ENCODE results near the gene MAGEB2.

The MAGEB2 gene

DNA sequence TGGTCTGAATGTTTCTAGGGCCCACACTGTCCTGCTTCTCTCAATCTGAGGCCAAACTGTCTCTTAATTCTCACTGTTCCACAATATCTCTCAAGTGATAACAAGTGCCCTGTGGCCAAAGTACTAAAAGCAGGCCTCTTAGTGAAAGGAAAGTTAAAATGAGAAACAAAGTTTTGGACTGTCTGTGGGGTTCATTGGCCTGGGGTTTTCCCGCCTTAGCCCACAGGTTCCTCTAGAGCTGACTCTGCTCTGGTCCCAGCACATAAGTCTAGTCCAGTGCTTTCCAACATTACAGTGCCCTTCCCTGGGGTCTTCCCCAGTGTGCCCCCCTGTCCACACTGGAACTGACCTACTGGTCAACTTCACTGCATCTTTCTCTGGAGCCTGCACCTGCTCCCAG lies 37.9 kb downstream of the MAGEB2 start:
- TF ChIP-seq, protein P1, sequence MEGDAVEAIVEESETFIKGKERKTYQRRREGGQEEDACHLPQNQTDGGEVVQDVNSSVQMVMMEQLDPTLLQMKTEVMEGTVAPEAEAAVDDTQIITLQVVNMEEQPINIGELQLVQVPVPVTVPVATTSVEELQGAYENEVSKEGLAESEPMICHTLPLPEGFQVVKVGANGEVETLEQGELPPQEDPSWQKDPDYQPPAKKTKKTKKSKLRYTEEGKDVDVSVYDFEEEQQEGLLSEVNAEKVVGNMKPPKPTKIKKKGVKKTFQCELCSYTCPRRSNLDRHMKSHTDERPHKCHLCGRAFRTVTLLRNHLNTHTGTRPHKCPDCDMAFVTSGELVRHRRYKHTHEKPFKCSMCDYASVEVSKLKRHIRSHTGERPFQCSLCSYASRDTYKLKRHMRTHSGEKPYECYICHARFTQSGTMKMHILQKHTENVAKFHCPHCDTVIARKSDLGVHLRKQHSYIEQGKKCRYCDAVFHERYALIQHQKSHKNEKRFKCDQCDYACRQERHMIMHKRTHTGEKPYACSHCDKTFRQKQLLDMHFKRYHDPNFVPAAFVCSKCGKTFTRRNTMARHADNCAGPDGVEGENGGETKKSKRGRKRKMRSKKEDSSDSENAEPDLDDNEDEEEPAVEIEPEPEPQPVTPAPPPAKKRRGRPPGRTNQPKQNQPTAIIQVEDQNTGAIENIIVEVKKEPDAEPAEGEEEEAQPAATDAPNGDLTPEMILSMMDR (IDR thresholded peaks at IDR 0.05; ENCODE audit: low read depth, low read length), result no peak
- no peak for TF ChIP-seq EZH2phosphoT487 (IDR thresholded peaks at IDR 0.05; ENCODE audit: low read depth)
- Histone ChIP-seq H2AFZ (ENCODE audit: low read depth, low read length) (no peak overlapping the region), H3K4me2 (ENCODE audit: low read length) (peak overlapping the region; percentile 66), H3K4me3 (ENCODE audit: low read length) (no peak overlapping the region), H3K27me3 (ENCODE audit: low read depth, low read length) (no peaks in the 10 kb centered on the region), H3K9me3 (ENCODE audit: insufficient read depth, low read length) (no peaks in the 10 kb centered on the region), H3K27ac (ENCODE audit: low read length) (peak overlapping the region; percentile 73), H3K79me2 (ENCODE audit: low read length) (no peaks in the 10 kb centered on the region), H3K4me1 (ENCODE audit: low read length) (peaks cover 58% of the 10 kb centered on the region), H4K20me1 (ENCODE audit: insufficient read depth, low read length) (no peaks in the 10 kb centered on the region), H3K36me3 (replicated peaks; ENCODE audit: low read depth, low read length) (no peaks in the 10 kb centered on the region), H3K9ac (ENCODE audit: low read length) (peak overlapping the region; percentile 9; the same call in 1 of the 2 replicates)

DNA sequence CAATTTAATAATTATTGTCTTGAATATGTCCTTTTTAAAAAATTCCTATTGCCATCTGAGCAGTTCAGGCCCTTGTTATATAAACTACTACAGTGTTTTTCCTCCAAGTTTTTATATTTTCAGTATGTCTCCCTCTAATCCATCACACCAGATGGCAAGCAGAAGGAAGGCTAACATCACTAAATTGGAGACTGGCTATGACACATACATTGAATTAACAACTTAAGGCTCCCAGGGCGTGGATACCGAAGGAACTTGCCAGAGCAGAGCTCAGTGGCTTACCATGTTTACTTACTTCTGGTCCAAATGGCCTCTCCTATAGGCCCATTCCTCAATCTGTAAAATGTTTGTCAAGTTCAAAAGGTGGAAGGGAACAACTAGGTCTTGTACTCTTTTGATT lies 44.6 kb downstream of the MAGEB2 start:
- Histone ChIP-seq H3K4me2 (ENCODE audit: low read length) (no peak overlapping the region), H3K27ac (ENCODE audit: low read length) (no peak overlapping the region), H4K20me1 (ENCODE audit: insufficient read depth, low read length) (no peaks in the 10 kb centered on the region), H2AFZ (ENCODE audit: low read depth, low read length) (0 out of 2 replicates have a peak overlapping the region, but pooled peaks have one; percentile 65), H3K79me2 (ENCODE audit: low read length) (no peaks in the 10 kb centered on the region), H3K36me3 (replicated peaks; ENCODE audit: low read depth, low read length) (no peaks in the 10 kb centered on the region), H3K9ac (ENCODE audit: low read length) (no peak overlapping the region), H3K4me1 (ENCODE audit: low read length) (no peaks in the 10 kb centered on the region), H3K4me3 (ENCODE audit: low read length) (no peak overlapping the region), H3K27me3 (ENCODE audit: low read depth, low read length) (no peaks in the 10 kb centered on the region), H3K9me3 (ENCODE audit: insufficient read depth, low read length) (no peaks in the 10 kb centered on the region)
- no peak for TF ChIP-seq EZH2phosphoT487 (IDR thresholded peaks at IDR 0.05; ENCODE audit: low read depth)
- TF ChIP-seq, protein P1 (IDR thresholded peaks at IDR 0.05; ENCODE audit: low read depth, low read length), result no peak

DNA sequence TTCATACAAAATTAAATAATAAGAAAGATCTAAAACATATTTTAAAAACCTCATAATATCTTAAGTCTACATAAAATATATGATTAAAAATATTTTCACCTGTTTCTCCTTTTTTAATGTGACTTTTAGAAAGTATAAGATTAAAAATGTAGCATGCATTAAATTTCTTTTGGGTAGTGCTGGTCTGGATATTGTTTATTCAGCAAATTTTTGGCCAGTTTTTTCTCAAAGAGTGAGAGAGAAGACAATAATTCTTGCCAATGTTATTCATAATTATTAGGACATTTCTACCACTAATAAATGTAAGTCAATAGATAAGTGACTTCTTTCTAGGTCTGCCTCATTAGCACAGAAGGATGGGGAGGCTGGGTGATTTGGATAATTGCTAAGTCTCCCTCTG lies 45.6 kb downstream of the MAGEB2 start:
- Histone ChIP-seq H3K27ac (ENCODE audit: low read length) (no peak overlapping the region), H4K20me1 (ENCODE audit: insufficient read depth, low read length) (no peaks in the 10 kb centered on the region), H3K4me2 (ENCODE audit: low read length) (no peak overlapping the region), H3K4me1 (ENCODE audit: low read length) (no peaks in the 10 kb centered on the region), H3K4me3 (ENCODE audit: low read length) (no peak overlapping the region), H3K9me3 (ENCODE audit: insufficient read depth, low read length) (no peaks in the 10 kb centered on the region), H3K9ac (ENCODE audit: low read length) (no peak overlapping the region), H3K27me3 (ENCODE audit: low read depth, low read length) (no peaks in the 10 kb centered on the region), H3K36me3 (replicated peaks; ENCODE audit: low read depth, low read length) (no peaks in the 10 kb centered on the region), H3K79me2 (ENCODE audit: low read length) (no peaks in the 10 kb centered on the region), H2AFZ (ENCODE audit: low read depth, low read length) (no peak overlapping the region)
- TF ChIP-seq EZH2phosphoT487 (IDR thresholded peaks at IDR 0.05; ENCODE audit: low read depth), result no peak
- TF ChIP-seq, protein P1 (IDR thresholded peaks at IDR 0.05; ENCODE audit: low read depth, low read length), result no peak

DNA sequence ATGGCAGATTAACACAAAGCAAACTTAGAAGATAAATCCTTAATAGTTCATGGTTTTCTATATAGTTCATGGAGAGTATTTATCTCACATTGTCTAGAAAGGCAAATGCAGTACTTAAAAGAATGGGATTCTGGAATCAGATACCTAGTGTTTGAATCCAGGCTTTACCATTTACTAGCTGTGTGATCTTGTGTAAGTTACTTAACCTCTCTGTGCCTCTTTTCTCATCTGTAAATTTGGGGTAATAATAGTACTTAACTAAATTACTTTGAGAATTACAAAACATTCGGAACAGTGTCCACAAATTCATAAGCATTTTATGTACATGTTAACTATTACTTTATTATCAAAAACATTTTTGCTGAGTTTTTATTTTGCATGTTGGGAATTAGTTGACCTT lies 47.4 kb downstream of the MAGEB2 start:
- Histone ChIP-seq H3K9ac (ENCODE audit: low read length) (no peak overlapping the region), H3K79me2 (ENCODE audit: low read length) (no peaks in the 10 kb centered on the region), H3K9me3 (ENCODE audit: insufficient read depth, low read length) (no peaks in the 10 kb centered on the region), H3K4me3 (ENCODE audit: low read length) (no peak overlapping the region), H4K20me1 (ENCODE audit: insufficient read depth, low read length) (no peaks in the 10 kb centered on the region), H2AFZ (ENCODE audit: low read depth, low read length) (no peak overlapping the region), H3K4me2 (ENCODE audit: low read length) (no peak overlapping the region), H3K27ac (ENCODE audit: low read length) (no peak overlapping the region), H3K27me3 (ENCODE audit: low read depth, low read length) (no peaks in the 10 kb centered on the region), H3K4me1 (ENCODE audit: low read length) (no peaks in the 10 kb centered on the region), H3K36me3 (replicated peaks; ENCODE audit: low read depth, low read length) (no peaks in the 10 kb centered on the region)
- no peak for TF ChIP-seq EZH2phosphoT487 (IDR thresholded peaks at IDR 0.05; ENCODE audit: low read depth)
- TF ChIP-seq, protein P1 (IDR thresholded peaks at IDR 0.05; ENCODE audit: low read depth, low read length), result no peak

Data from OCI-LY3 (cell line).